GM12875 (cell line): ENCODE measurements around the gene CCT6B.

Experiments used
- H3K4me3 ChIP-seq: one replicate; pipeline ENCODE4 v1.5.1; 2011; ENCODE audit warnings: low read depth, low read length, control low read depth
- CTCF ChIP-seq: IDR thresholded peaks from 2 replicates; pipeline ENCODE4 v1.5.1; 2011; ENCODE audit warnings: low read depth, mild to moderate bottlenecking, control low read depth, inconsistent platforms, low read length, moderate library complexity, borderline replicate concordance; ENCODE audit not compliant: insufficient read depth

CCT6B gene

GRCh38 chr17:34990921-34991365 lies 29.7 kb upstream of the CCT6B start:
- H3K4me3 ChIP-seq: no peak overlapping the region
- TF ChIP-seq CTCF: no peak

- no peak for TF ChIP-seq CTCF
- no peak overlapping the region for H3K4me3 ChIP-seq
Measured at GRCh38 chr17:34989473-34989872, 28.2 kb upstream of the CCT6B start.

GRCh38 chr17:34988644-34989043 lies 27.4 kb upstream of the CCT6B start:
- no peak for TF ChIP-seq CTCF
- H3K4me3 ChIP-seq: no peak overlapping the region

- TF ChIP-seq CTCF: no peak
- H3K4me3 ChIP-seq: no peak overlapping the region
Measured at GRCh38 chr17:34987232-34987631, 26.0 kb upstream of the CCT6B start.

GRCh38 chr17:34981538-34982241 lies 20.4 kb upstream of the CCT6B start:
- no peak for TF ChIP-seq CTCF
- peak overlapping the region; percentile 98 for H3K4me3 ChIP-seq

GRCh38 chr17:34980681-34981537 lies 19.6 kb upstream of the CCT6B start:
- peak overlapping the region; percentile 98 for H3K4me3 ChIP-seq
- TF ChIP-seq CTCF: peak; percentile 34; the same call in 1 of the 2 replicates
